Astrocyte of the hippocampus (primary cell): ENCODE data around the gene C6orf15.

Experiments used
- DNase-seq: peaks from one replicate; pipeline ENCODE4 v3.0.0; 2011; ENCODE audit warnings: low read depth, low spot score

Gene C6orf15

DNA sequence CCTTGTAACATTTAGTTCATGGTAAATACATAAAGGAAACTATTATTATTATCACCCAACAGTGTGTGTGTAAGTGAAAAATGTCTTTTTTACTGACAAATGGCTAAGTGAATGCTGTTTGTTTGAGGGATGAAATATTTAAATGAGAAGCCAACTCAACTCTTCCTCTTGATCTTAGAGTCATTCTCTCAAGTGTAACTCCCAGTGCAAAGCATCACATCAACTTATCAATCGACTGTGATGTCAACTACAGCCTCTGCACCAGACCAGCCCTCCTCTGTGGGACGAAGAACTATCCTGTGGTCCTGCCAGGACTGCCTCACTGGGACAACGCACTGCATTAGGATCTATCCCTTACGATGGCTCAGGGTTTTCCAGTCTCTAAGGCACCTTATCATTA, 5.3 kb downstream of the C6orf15 start:
- DNase-seq, result no peak

DNA sequence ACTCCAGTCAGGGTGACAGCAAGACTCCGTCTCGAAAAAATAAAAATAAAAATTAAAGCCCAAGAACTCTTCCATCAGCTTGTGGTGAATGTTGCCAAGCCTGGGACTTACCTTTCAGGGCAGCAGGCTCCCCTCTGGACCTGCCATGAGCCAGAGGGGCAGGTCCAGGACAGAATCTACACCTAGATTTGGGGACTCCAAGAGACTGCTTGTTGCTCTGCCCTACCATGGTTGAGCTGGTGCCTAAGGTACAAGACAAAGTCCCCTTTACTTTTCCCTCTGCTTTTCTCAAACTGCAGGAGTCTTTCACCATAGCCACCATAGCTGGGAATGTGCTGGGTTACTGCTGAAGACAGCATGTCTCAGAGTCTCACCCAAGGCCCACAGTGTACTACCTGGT, 9.2 kb downstream of the C6orf15 start:
- DNase-seq, result no peak

DNA sequence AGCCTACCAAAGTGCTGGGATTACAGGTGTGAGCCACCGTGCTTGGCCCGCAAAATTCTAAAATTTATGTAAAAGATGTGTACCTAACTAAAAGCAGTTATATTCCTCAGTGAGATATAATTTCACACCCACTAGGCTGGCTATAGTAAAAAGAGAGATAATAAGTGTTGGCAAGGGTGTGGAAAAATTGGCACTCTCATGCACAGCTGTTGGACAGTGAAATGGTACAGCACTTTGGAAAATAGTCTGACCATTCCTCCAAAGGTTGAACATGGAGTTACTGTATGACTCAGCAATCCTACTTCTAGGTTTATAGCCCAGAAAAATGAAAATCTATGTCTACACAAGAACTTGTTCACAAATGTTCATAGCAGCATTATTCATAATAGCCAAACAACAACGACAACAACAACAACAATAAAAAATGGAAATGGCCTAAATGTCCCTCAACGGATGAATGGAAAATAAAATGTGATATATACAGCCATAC, 13.9 kb downstream of the C6orf15 start:
- no peak for DNase-seq

DNA sequence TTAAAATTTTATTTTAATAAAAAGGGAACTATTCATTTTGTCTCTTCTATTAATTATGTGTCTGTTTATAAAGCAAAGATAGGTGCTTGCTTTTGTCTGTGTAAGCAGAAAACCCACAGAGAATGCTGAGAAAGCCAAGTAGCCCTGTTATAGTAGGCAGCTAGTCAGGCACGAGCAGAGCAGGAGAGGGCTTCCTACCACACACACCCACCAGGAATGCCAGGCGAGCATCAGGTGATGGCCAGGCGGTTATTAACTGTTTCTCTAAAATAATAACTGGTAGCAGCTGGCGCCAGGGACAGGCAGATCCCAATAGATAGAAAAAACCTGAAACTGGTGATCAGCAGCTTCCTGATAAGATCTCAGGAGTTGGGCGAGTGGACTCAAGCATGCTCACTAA, 15.7 kb downstream of the C6orf15 start:
- DNase-seq, result no peak

DNA sequence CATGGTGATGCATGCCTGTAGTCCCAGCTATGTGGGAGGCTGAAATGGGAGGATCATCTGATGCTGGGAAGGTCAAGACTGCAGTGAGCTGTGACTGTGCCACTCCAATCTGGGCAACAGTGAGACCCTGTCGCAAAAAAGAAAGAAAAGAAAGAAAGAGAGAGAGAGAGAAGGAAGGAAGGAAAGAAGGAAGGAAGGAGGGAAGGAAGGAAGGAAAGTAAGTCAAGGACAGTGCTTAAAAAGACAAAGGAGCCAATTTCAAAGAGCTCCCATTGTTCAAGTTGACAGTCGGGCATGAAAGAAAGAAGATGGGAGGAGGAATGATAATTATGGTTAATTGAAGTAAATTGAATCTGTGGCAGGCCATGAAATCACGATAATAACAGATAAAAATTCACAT, 16.2 kb downstream of the C6orf15 start:
- DNase-seq, result no peak

DNA sequence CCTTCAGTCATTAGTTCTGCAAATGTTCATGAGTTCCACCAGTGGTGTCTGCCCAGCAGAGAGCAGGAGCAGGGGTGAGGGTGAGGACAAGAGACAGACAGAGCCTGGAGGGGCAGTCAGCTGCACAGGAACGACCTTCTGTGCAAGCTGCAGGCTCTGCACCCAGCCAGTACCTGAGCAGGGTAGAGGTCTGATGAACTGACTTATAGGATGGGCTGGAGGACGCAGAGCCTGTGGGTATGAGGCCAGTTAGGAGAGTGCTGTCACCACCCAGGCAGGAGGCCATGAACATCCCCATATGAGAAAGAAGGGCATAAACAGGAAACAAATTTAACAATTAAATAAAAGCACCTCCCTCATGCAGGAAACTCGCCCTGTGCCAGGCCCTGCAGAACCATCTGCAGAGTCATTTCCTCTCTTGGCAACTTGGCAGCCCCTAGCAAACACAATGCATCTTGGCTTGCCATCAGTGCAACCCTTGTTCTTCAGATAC, 17.9 kb downstream of the C6orf15 start:
- no peak for DNase-seq

DNA sequence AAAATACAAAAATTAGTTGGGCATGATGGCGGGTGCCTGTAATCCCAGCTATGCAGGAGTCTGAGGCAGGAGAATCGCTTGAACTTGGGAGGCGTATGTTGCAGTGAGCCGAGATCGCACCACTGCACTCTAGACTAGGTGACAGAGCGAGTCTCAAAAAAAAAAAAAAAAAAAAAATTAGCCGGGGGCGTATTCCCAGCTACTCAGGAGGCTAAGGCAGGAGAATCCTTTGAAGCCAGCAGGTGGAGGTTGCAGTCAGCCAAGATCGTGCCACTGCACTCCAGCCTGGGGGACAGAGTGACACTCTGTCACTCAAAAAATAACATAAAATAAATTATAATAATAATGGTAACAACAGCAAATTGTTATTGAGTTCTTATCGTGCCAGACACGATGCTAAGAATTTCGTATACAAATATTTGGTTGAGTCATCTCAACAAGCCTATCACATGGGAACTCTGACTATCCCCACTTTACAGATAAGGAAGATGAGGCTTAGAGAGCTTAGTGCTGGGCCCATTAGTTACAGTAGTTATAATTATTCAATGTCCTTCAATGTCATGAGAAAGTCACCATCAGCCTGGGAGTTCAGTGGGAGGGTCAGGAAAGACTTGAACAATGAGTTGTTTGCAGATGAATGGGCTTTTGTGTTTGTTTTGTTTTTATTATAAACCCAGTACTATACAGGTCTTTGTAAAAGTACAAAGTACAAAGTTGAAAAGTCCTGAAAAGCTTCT, 19.4 kb downstream of the C6orf15 start:
- DNase-seq, result no peak

DNA sequence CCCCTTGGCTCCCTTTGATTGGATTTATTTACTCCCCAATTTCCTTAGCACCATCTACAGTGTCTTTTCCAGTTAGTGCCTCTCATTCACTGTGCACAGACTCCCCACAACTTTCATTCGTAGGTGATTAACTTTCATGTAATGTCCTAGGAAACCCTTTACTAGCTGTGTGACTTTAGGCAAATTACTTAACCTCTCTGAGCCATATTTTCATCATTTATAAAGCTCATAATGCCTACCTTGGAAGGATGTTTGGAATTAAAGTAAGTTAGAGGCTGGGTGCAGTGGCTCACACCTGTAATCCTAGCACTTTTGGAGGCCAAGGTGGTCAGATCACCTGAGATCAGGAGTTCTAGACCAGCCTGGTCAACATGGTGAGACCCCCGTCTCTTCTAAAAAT, 20.1 kb downstream of the C6orf15 start:
- no peak for DNase-seq

DNA sequence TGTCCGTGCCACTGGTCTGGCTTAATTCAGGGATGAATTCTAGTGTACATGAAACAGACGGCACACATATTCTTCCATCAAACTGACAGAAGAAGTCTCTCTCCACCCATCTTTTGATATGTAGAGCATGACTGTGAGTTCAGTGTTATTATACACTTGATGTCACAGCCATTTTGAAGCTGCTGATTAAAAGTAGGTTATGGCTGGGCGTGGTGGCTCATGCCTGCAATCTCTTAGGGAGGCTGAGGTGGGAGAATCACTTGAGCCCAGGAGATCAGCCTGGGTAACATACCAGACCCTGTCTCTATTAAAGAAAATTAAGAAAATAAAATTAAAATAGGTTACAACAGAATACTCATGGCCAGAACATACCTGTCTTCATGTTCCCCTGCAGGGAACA, 20.7 kb downstream of the C6orf15 start:
- no peak for DNase-seq

DNA sequence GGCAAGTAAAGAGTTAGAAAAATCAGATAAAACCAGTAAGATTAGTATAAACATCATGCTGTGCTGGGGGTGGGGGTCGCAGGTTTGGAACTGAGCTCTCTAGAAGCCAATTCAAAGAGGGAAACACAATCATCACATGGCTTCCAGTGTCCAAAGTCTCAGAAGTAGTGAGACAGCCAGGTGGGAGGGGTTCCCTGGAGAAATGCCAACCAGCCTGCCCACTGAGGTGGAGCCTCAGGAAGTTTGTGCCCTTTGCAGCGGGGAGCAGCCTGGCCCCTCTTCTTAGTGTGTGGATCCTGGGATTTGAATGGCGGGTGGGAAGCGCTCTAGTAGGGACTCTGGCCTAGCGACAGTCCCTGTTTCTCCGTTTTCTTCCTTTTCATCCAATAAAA, 21.4 kb downstream of the C6orf15 start:
- no peak for DNase-seq

DNA sequence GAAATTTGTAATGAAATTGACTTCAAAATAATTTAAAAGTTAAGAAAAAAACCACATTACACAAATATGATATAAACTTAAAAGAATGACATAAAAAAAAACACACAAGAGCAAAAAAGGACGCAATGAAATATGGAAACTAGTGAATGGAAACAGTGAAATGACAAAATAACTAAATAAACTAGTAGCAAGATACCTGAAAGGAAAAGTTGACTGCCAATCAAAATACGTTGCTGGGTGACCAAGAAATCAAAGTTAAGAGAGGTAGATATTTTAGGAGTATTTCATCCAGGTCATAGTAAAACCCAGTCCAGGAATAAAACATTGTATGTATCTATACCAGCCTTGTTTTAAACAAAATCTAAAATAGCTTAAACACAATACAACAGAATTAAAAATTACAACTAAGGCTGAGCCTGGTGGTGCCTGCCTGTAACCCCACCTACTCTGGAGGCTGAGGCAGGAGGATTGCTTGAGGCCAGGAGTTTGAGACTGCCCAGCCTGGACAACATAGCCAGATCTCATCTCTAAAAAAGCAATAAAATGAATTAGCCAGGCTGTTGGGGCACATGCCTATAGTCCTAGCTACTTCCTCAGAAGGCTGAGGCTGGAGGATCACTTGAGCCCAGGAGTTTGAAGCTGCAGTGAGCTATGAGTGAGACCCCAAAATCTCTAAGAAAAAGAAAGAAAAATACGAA, 22.0 kb downstream of the C6orf15 start:
- DNase-seq, result no peak

DNA sequence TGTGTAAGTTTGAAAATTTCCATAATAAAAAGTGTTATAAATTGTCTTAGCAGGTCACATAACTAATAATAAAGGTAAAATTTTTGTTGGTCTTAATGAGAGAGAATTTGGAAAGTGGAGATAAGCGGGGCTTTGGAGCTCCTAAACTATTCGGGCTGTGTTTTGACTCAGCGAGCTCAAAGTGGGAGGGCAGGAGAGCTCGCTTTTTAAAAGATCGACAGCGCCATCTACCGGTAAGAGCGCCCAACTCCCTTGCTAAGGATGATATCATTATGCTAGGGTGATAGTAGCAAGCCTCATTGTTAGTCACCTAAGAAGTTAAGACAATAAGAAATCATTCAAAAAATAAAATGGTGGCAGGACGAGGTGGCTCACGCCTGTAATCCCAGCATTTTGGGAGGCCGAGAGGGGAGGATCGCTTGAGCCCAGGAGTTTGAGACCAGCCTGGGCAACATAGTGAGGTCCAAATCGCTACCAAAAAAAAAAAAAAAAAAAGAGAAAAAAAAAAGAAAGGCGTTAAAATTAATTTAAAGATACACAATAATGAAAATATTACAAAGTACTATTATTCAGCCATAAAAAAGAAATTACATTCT, 24.8 kb downstream of the C6orf15 start:
- DNase-seq, result peak; percentile 92

DNA sequence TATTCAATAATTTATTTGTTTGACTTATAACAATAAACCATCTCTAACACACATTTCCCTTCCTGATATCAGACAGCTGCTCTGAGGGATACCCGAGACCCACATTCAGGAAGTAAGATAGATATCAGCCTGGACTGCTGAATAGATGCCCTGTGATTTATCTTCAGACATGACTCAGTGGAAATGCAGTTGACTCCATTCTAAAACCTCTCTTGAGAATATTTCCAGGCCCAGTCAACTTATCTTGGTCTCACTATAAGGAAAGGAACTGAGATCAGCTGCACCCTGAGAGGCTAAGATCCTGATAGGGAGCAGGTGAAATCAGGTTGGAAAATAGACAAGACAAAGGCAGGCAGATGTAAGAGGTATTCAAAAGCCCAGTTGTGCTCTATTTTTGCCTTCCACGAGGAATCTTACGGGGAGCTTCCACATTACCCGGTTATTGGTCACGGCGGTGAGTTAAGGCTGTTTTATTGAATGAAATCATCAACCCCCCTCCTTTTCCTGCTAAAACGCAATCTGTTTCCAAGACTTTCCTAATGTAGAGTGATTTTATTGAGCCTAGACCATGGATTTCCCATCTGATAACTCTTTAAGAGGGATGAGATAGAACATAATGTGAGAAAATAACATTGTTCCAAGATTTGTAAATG, 25.5 kb downstream of the C6orf15 start:
- DNase-seq, result peak; percentile 61

DNA sequence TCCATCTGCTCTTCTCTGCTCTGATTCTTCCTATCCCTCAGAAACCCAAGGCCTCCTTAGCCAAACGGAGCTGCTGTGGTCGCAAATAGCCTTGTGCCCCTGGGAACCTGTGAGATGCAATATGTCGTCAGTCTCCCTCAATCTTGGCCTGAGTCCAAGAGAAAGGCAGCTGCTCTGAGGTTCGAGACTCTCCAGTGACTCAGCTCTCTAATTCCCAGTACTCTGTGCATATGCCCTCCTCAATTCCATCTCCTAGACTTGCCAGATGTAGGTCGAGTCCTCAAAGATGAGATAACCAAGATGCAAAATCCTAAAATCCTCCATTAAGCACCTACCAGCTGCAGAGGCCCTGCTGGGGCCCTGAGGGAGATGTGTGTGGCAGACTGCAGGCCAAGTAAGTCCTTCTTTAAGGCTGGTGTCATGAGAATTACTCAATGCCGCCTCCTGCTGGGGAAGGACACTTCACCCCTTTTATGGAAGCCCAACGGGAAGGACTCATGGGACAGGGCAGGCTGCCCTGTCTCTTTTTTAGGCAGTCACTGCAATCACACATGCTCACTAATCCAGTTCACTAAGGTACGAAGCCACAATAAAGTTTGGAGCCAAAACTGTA, 28.5 kb downstream of the C6orf15 start:
- DNase-seq, result peak; percentile 59

DNA sequence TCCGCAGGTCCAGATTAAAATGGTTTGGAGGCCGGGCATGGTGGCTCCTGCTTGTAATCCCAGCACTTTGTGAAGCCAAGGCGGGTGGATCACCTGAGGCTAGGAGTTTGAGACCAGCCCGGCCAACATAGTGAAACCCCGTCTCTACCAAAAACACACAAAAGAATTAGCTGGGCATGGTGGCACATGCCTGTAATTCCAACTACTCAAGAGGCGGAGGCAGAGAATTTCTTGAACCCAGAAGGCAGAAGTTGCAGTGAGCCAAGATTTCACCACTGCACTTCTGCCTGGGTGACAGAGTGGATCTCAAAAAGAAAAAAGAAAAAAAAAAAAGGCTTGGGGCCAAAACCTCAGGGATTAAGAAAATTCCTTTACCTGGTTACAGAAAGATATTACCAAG, 30.5 kb downstream of the C6orf15 start:
- no peak for DNase-seq

DNA sequence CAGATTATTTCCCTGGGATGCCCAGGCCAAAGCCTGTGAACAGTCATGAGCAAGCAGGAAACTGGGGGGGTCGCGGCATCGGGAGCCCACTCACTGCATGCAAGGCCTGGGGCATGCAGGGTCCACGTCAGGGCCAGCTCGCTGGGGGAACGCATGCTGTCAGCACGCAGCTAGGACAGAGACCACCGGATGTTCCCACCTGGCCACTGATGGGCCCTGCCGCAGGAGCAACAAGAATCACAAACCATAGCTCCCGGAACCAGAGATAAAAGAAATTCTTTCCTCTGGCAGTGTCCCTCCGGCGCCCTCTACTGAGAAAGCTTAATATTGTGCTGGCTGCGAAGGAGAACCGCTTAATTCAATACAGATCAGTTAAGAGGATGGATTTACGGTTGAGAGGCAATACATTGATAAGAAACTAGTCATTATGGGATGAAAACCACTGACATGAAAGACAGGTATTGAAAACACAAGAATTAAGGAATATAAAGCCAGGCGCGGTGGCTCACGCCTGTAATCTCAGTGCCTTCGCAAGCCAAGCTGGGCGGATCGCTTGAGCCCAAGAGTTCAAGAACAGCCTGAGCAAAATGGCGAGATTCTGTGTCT, 32.6 kb downstream of the C6orf15 start:
- DNase-seq, result peak; percentile 77

DNA sequence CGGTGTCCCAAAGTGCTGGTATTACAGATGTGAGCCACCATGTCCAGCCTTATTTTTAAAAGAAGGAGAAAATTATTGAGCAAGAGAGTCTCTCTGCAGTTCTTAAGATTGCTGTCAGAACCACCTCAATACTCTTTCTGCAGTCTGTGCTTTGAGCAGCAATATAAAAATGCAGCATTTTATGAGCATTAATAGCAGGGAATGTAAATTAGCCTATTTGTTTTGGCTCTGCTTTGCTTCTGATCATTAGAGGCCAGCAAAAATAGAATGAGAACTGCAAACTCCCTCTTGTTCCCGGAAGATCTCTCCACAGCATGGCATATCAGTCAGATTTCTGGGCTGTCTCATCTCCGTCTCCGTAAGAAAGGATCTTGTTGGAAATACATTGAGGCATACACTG, 35.8 kb downstream of the C6orf15 start:
- no peak for DNase-seq

DNA sequence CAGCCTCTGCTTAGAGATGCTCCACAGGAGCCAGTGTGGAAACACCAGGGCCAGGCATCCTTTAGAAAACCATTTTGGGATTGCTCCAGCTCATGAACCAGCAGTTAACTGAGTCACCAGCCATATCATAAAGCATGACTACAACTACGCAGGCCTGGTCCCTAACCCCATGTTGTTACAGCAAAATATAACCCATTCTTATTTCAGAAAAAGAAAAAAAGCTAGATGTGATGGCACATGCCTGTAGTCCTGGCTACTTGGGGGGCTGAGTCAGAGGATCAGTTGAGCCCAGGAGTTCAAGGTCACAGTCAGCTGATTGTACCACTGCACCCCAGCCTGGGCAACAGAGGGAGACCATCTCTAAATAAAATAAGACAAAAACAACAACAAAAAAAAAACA, 36.8 kb downstream of the C6orf15 start:
- DNase-seq, result no peak

DNA sequence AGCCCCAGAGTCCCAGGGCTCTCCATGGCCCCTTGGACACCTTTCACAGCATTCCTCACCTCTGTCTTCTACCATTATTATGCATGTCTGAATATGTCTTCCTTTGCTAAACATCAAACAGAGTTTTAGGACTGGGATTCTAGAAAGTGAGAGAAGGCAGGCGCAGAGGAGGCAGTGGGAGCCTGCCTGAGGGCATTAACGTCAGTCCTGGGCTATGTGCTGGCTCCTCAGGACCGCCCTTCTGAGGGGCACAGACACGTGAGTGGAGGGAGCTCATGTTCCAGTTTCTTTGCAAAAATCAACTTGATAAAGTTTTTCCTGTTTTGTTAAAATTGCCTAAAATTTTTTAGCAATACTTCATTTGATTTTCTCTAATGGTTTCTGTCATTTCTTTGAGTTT, 38.0 kb downstream of the C6orf15 start:
- no peak for DNase-seq

DNA sequence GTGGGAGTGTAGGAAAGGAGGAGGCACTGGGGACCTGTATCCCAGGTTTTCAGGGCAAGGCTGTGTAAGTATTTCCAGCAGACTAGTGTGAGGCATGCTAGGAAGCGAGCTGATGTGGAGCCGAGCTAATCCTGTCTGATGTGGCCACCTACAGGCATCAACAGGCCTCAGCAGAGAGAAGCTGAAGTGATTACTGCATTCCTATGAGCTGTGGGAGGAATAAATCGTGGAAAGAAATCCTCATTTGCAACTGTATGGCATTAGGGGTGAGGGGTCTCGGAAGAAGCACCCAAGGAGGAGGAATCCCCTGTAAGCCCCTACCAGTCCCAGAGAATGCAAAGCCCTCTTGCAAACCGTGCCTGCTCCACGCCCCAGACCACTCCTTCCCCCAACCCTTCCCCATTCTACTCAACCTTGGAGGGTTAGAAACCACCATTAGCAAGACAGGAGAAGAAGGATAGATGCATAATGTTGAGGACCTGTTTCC, 41.6 kb downstream of the C6orf15 start:
- DNase-seq, result peak; percentile 90

DNA sequence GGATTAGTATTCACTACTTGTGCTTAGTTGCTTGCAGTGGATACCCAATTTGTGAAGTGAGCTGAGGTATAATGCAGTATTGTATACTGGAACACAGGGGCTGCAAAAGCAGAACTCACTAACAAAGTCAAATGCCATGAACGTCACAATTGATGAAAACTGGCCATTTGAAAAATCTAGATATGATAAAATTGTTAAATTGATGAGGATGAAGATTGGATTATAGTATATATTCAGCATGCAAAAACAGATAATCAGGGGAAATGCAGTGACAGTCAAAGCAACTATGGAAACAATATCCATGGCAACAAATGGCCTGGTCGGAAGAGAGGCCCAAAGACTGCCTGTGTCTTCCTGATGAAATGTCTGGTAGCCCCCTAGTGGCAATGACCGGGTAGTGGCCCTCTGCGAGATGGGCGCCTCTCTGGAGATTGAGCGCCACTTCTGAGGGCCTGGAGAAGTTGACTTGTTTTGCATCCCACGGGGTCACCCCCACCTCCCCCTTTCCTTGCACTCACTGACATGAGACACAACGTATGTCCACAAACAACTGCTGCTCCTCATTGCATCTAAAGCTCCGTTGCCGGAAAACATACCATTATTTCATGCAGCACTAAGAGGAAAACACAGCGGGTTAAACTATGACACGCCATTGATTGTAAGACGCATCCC, 43.6 kb downstream of the C6orf15 start:
- peak; percentile 88 for DNase-seq
